Endothelial cell of umbilical vein (primary cell): ENCODE results near the gene AKAP13.

ENCODE experiments used
- CTCF ChIP-seq, 2 donors: IDR thresholded peaks; 1 replicate in 1 of 2; 2 replicates in 1 of 2; pipeline ENCODE4 v1.5.1; 2011; ENCODE audit warnings: low read length in 2 of 2, mild to moderate bottlenecking in 2 of 2, moderate library complexity in 2 of 2, control low read depth in 1 of 2, inconsistent platforms in 1 of 2, low read depth in 1 of 2; ENCODE audit not compliant: insufficient read depth in 1 of 2; ENCODE audit errors: extremely low read depth in 1 of 2
- EZH2 ChIP-seq: IDR thresholded peaks from 2 replicates; pipeline ENCODE4 v1.6.1; 2012; ENCODE audit warnings: borderline replicate concordance, low read depth, mild to moderate bottlenecking, moderate library complexity, low read length, inconsistent platforms; ENCODE audit not compliant: severe bottlenecking
- GATA2 ChIP-seq: IDR thresholded peaks from 2 replicates; pipeline ENCODE4 v1.7.0; 2011; ENCODE audit warnings: low read depth, mild to moderate bottlenecking, moderate library complexity, mixed read lengths, low read length; ENCODE audit not compliant: insufficient read length, insufficient read depth
- JUN ChIP-seq: IDR thresholded peaks from 2 replicates; pipeline ENCODE4 v1.6.1; 2011; ENCODE audit warnings: borderline replicate concordance, low read depth; ENCODE audit not compliant: insufficient read length, insufficient read depth
- MYC ChIP-seq: IDR thresholded peaks from one replicate; pipeline ENCODE4 v1.6.1; 2011; ENCODE audit warnings: mild to moderate bottlenecking, low read depth, low read length
- POLR2A ChIP-seq: IDR thresholded peaks from 2 replicates; pipeline ENCODE4 v1.6.1; 2012; ENCODE audit warnings: low read depth, mild to moderate bottlenecking, control low read depth, low read length
- POLR2AphosphoS5 ChIP-seq: IDR thresholded peaks from 2 replicates; pipeline ENCODE4 v1.6.1; 2012; ENCODE audit warnings: low read depth, mild to moderate bottlenecking, control low read depth, low read length, moderate library complexity; ENCODE audit not compliant: insufficient read depth

- TF ChIP-seq MYC, result no peak
- no peak for TF ChIP-seq CTCF (IDR thresholded peaks at IDR 0.05; ENCODE audit: extremely low read depth in 1 of 2, insufficient read depth in 1 of 2, low read depth in 1 of 2, low read length in 2 of 2)
- no peak for TF ChIP-seq POLR2A
- TF ChIP-seq POLR2AphosphoS5, result no peak
- no peak for TF ChIP-seq EZH2
- no peak for TF ChIP-seq JUN
- TF ChIP-seq GATA2, result no peak
Measured at GRCh38 chr15:85752491-85752961, 372.1 kb downstream of the AKAP13 start.
